Measurements from ENCODE around the gene GIPR. TPM values are rescaled to one million over a fixed set of nuclear protein-coding genes. Genes with fewer than 3 reads are reported as not detected.

GIPR gene
- total and polyA plus RNA-seq, 10 of the 15 experiments (the other 5 are each of a cell fraction or from before 2014, with no cell fraction given): 1.7 to 26.3 (median 13.7) TPM

GRCh38 chr19:45637890-45638667, 29.9 kb upstream of the GIPR start:
- peak overlapping the region; percentile 88 for H3K4me2 ChIP-seq (ENCODE audit: control insufficient read depth, insufficient read depth)
- peak overlapping the region; percentile 82; the same call in 1 of the 2 replicates for H3K4me3 ChIP-seq
- ChIA-PET SMC1A (ENCODE audit: uncharacterized antibody, unreplicated experiment) (interaction anchor here (0.7 to 1.5 kb wide), 5 partner anchors 14 to 152 kb away, joined by 3 to 5 read pairs (median 3); partner anchors contain the start of genes QPCTL and SNRPD2), POLR2A (interaction anchor here (0.6 to 1.9 kb wide), 5 partner anchors 38 to 226 kb away, joined by 4 to 6 read pairs (median 5); partner anchors contain the start of genes FOXA3 and QPCTL), CTCF (interaction anchor here (0.5 to 2.9 kb wide), 8 partner anchors 14 to 197 kb away, joined by 3 to 6 read pairs (median 4); no protein-coding TSS in a partner anchor), RAD21 (ENCODE audit: unreplicated experiment) (interaction anchor here (1.5 kb wide), 1 partner anchor 153 kb away, joined by 4 read pairs; no protein-coding TSS in a partner anchor)
- ATAC-seq: no peak
- H3K4me1 ChIP-seq (ENCODE audit: control insufficient read depth, insufficient read depth, low read length): peaks cover 21% of the 10 kb centered on the region
- TSS peak; percentile 51 for BruUV-seq (replicated peaks)
- WGBS (ENCODE audit: insufficient coverage, insufficient replicate concordance, low lambda C conversion rate, missing lambda C conversion rate): 82% methylated on average over 19 of the region's 19 CpGs
- peaks cover 11% of the 10 kb centered on the region for H3K79me2 ChIP-seq (ENCODE audit: control insufficient read depth, insufficient read depth, low read length)
- no peak overlapping the region for H2AFZ ChIP-seq (ENCODE audit: control insufficient read depth, low read depth, low read length)
- intact Hi-C loops (cut with micrococcal nuclease; ENCODE audit: unreplicated experiment): no loop called here
- no peaks in the 10 kb centered on the region for H3K27me3 ChIP-seq (replicated peaks in 1 of 2; ENCODE audit: control insufficient read depth in 2 of 2, insufficient read depth in 2 of 2, low read length in 1 of 2)
- FAIRE-seq: no peak
- H3K27ac ChIP-seq (ENCODE audit: control insufficient read depth, insufficient read depth): peak overlapping the region; percentile 71
- no peaks in the 10 kb centered on the region; a peak in 1 of 4 replicates for H3K36me3 ChIP-seq (ENCODE audit: control insufficient read depth in 2 of 2, insufficient read depth in 2 of 2, low read length in 1 of 2)
- in situ Hi-C loops (cut with MboI): no loop called here
- H3K9ac ChIP-seq (ENCODE audit: control insufficient read depth, insufficient read depth, low read length): peak overlapping the region; percentile 86
- no peak for DNase-seq (ENCODE audit: low read depth, low spot score)
- H4K20me1 ChIP-seq (ENCODE audit: control insufficient read depth, insufficient read depth): no peaks in the 10 kb centered on the region
- no peaks in the 10 kb centered on the region for H3K9me3 ChIP-seq (replicated peaks; ENCODE audit: control insufficient read depth, insufficient read depth, low read length)
- TF ChIP-seq CTCF (IDR thresholded peaks at IDR 0.05 in 2 of 3, conservative IDR thresholded peaks at IDR 0.05 in 1 of 3; ENCODE audit: control insufficient read depth in 2 of 3, extremely low read depth in 1 of 3, insufficient read depth in 1 of 3, low read depth in 3 of 3, low read length in 3 of 3) (no peak), CHD2 (IDR thresholded peaks at IDR 0.05; ENCODE audit: borderline replicate concordance, low read depth, low read length) (no peak), CREM (IDR thresholded peaks at IDR 0.05; ENCODE audit: low read depth) (no peak), DPF2 (IDR thresholded peaks at IDR 0.05) (no peak), ETV6 (conservative IDR thresholded peaks at IDR 0.05 in 1 of 2, IDR thresholded peaks at IDR 0.05 in 1 of 2; ENCODE audit: borderline replicate concordance in 1 of 2, low read depth in 1 of 2) (no peak), CBX5 (IDR thresholded peaks at IDR 0.05; ENCODE audit: low read depth) (no peak), PBX3 (IDR thresholded peaks at IDR 0.05; ENCODE audit: insufficient replicate concordance, low read depth, low read length) (no peak), JUND (IDR thresholded peaks at IDR 0.05; ENCODE audit: low read depth, low read length) (no peak), ZBTB40 (IDR thresholded peaks at IDR 0.05; ENCODE audit: borderline replicate concordance) (no peak), SP1 (IDR thresholded peaks at IDR 0.05; ENCODE audit: low read depth, low read length) (no peak), E2F4 (IDR thresholded peaks at IDR 0.05; ENCODE audit: low read depth, low read length) (no peak), TBL1XR1 (IDR thresholded peaks at IDR 0.05; ENCODE audit: low read depth, low read length) (no peak)
